Keratinocyte (primary cell): ENCODE results near the gene LRRC75B. TPM values are rescaled to one million over a fixed set of nuclear protein-coding genes. Genes with fewer than 3 reads are reported as not detected.
"Not testable (repeated sequence)": the region's sequence is repeated elsewhere in the genome, so short reads cannot be mapped to it uniquely, and the experiment has no call there.

Experiments used
- DNase-seq: peaks from one replicate; pipeline ENCODE4 v3.0.0-alpha.2; 2011; ENCODE audit warnings: low read depth, missing footprints, low spot score
- FAIRE-seq: peaks from 2 replicates; lab custom pipeline; 2011; peaks lifted over from hg19 to GRCh38; lab: Jason Lieb, UNC
- H2AFZ ChIP-seq: 2 replicates; pipeline ENCODE4 v1.6.0; 2012; ENCODE audit warnings: low read length, control low read depth, inconsistent platforms; ENCODE audit not compliant: control insufficient read depth
- H3K27ac ChIP-seq: 2 replicates; pipeline ENCODE4 v1.5.1; 2011; ENCODE audit warnings: low read length; ENCODE audit not compliant: control insufficient read depth, insufficient read depth
- H3K27me3 ChIP-seq: 3 replicates; pipeline ENCODE4 v1.6.0; 2011; ENCODE audit warnings: low read length; ENCODE audit not compliant: control insufficient read depth, insufficient read depth; ENCODE audit errors: extremely low read depth
- H3K36me3 ChIP-seq, 2 experiments: 2 replicates in 1 of 2; 3 replicates in 1 of 2; pipeline ENCODE4 v1.5.1; 2011; ENCODE audit warnings: low read length in 2 of 2, mild to moderate bottlenecking in 1 of 2; ENCODE audit not compliant: control insufficient read depth in 2 of 2, insufficient read depth in 2 of 2; ENCODE audit errors: extremely low read depth in 1 of 2
- H3K4me1 ChIP-seq: 3 replicates; pipeline ENCODE4 v1.5.1; 2011; ENCODE audit warnings: low read length; ENCODE audit not compliant: control insufficient read depth, insufficient read depth; ENCODE audit errors: extremely low read depth
- H3K4me2 ChIP-seq: 3 replicates; pipeline ENCODE4 v1.6.0; 2011; ENCODE audit warnings: low read depth, low read length; ENCODE audit not compliant: control insufficient read depth, insufficient read depth; ENCODE audit errors: extremely low read depth
- H3K4me3 ChIP-seq, 3 experiments: fragments of 200-600 bp in 1 of 3; sonication (generic) in 1 of 3; 2 replicates in 2 of 3; 3 replicates in 1 of 3; pipeline ENCODE4 v1.5.1; 2011 to 2016; ENCODE audit warnings: low read length in 3 of 3, mild to moderate bottlenecking in 3 of 3, control low read depth in 2 of 3, inconsistent platforms in 1 of 3, low read depth in 1 of 3, mixed read lengths in 1 of 3, mixed run types in 1 of 3, moderate library complexity in 1 of 3; ENCODE audit not compliant: control insufficient read depth in 2 of 3, insufficient read depth in 2 of 3; ENCODE audit errors: extremely low read depth in 1 of 3
- H3K79me2 ChIP-seq: 2 replicates; pipeline ENCODE4 v1.6.0; 2012; ENCODE audit warnings: low read length; ENCODE audit not compliant: control insufficient read depth, insufficient read depth
- H3K9ac ChIP-seq: 3 replicates; pipeline ENCODE4 v1.6.0; 2011; ENCODE audit warnings: low read length; ENCODE audit not compliant: control insufficient read depth, insufficient read depth; ENCODE audit errors: extremely low read depth
- H3K9me1 ChIP-seq: 3 replicates; pipeline ENCODE4 v1.6.0; 2011; ENCODE audit warnings: low read length; ENCODE audit not compliant: control insufficient read depth, insufficient read depth; ENCODE audit errors: extremely low read depth
- H3K9me3 ChIP-seq: 2 replicates; pipeline ENCODE4 v1.5.1; 2012; ENCODE audit warnings: low read depth, low read length; ENCODE audit not compliant: control insufficient read depth
- H4K20me1 ChIP-seq: 3 replicates; pipeline ENCODE4 v1.6.0; 2011; ENCODE audit warnings: low read length; ENCODE audit not compliant: control insufficient read depth, insufficient read depth; ENCODE audit errors: extremely low read depth
- dilution Hi-C: fragments of 300-500 bp; cut with MboI; formaldehyde crosslinking; loops from one replicate; pipeline ENCODE4 v1.7.0; 2020; ENCODE audit warnings: low sequenced_read_pairs; ENCODE audit not compliant: extremely low pct_ligation_motif_present
- polyA plus RNA-seq, 5 experiments: library from polyadenylated mRNA; depleted of rRNA in 3 of 5; stranded (reverse) in 3 of 5; stranded (forward) in 1 of 5; unstranded in 1 of 5; fragments of >200 nt; gene quantifications; 1 replicate in 1 of 5; 2 replicates in 3 of 5; 3 replicates in 1 of 5; pipeline versions ENCODE4 v1.2.1 to v1.2.3, GENCODE V29; 2011 to 2012; ENCODE audit warnings: missing spikeins in 2 of 5, low read depth in 1 of 5, low replicate concordance in 1 of 5

LRRC75B gene
- polyA plus RNA-seq, 1 donor (not counting 4 experiments of a cell fraction or from before 2014, with no cell fraction given), result 4.3 TPM

DNA sequence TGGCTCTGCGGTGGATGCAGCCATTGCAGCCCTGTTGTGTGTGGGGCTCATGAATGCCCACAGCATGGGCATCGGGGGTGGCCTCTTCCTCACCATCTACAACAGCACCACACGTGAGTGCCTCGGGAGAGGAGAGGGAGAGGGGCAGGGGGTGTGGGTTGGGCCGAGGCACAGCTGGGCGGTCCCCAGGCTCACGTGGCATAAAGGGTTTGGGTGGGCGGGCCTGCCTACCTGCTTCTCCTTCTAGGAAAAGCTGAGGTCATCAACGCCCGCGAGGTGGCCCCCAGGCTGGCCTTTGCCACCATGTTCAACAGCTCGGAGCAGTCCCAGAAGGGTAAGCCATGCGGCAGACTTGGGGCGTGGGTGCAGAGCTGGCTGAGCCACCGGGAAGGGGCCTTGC lies 21.9 kb upstream of the LRRC75B start:
- FAIRE-seq, result not testable (repeated sequence)

DNA sequence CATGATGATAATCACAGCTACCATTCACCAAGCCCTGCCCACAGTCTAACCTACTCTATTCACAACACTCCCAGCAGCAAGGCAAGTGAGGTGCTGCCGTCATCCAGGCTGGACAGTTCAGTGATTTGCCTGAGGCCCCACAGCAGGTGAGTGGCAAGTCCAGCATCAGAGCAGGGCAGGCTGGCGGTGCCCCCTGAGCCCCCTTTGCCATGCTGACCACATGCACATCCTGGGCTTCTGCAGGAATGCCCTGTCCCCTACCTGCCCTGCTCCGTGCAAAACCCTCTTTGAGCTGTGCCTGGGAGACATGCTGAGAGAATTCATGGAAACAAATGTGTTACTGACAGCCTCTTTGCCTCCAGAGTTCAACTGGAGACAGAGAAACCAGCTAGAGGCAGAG lies 17.0 kb upstream of the LRRC75B start:
- FAIRE-seq, H3K79me2 ChIP-seq, H3K36me3 ChIP-seq, H3K4me2 ChIP-seq, DNase-seq, H2AFZ ChIP-seq, H3K27ac ChIP-seq, H3K9ac ChIP-seq, H4K20me1 ChIP-seq, H3K9me1 ChIP-seq, H3K9me3 ChIP-seq, H3K4me1 ChIP-seq, H3K27me3 ChIP-seq, dilution Hi-C loops, H3K4me3 ChIP-seq: not testable (repeated sequence)

More for the DNA sequence above, 21.9 kb upstream of the LRRC75B start:
- H4K20me1 ChIP-seq, H3K4me1 ChIP-seq, DNase-seq, H2AFZ ChIP-seq, H3K9ac ChIP-seq, H3K27me3 ChIP-seq, H3K36me3 ChIP-seq, H3K9me3 ChIP-seq, H3K4me3 ChIP-seq, H3K79me2 ChIP-seq, H3K9me1 ChIP-seq, H3K4me2 ChIP-seq, H3K27ac ChIP-seq, dilution Hi-C loops: not testable (repeated sequence)

DNA sequence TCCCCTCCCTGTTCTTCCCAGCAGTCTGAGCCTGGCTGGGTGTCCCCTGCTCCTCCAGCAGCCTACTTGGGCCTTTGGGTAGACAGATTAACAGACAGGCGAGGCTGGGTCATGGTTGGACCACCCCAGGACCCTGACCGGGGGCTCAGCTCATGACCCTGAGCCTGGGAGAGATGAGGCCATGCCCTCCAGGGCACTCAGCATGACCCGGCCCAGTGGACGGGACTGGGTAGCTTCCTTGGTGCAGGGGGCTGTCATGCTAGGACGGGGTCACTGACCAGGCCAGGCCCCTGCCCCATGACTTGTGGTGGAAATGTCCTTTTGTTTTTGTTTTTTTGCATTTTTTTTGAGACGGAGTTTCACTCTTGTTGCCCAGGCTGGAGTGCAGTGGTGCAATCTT lies 15.5 kb upstream of the LRRC75B start:
- H4K20me1 ChIP-seq, H3K4me2 ChIP-seq, H3K9ac ChIP-seq, FAIRE-seq, H3K27me3 ChIP-seq, dilution Hi-C loops, H3K4me1 ChIP-seq, H2AFZ ChIP-seq, H3K79me2 ChIP-seq, H3K9me1 ChIP-seq, H3K4me3 ChIP-seq, H3K36me3 ChIP-seq, H3K9me3 ChIP-seq, H3K27ac ChIP-seq, DNase-seq: not testable (repeated sequence)

DNA sequence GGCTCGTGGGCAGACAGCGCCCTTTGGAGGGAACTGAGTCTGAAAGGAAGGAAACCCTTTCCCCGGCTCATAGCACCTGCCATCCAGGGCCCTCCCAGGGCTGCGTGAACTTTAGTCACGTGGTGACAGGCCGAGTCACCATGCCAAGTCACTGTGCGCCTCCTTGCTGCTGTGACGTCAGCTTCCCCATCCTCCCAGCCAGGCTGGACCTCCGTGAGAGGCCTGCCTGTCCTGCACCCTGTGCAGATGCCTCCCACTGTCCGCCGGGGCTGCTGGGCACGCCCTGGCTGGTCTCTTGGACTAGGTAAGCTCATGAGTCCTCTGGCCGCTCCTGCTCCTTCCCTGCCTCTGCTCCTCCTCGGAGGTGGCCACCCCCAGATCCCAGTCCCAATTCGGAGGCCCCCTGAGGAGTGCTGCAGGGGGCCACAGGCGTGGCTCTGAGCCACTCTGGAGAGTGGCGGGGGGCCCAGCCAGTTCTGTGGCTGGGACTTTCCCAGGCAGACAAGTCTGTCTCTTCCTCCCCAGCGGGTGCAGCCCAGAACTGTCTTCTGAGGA lies 14.6 kb upstream of the LRRC75B start:
- H3K9me3 ChIP-seq, H4K20me1 ChIP-seq, H3K27ac ChIP-seq, H3K79me2 ChIP-seq, H3K9ac ChIP-seq, FAIRE-seq, H3K4me2 ChIP-seq, H3K9me1 ChIP-seq, dilution Hi-C loops, DNase-seq, H2AFZ ChIP-seq, H3K27me3 ChIP-seq, H3K36me3 ChIP-seq, H3K4me1 ChIP-seq, H3K4me3 ChIP-seq: not testable (repeated sequence)

DNA sequence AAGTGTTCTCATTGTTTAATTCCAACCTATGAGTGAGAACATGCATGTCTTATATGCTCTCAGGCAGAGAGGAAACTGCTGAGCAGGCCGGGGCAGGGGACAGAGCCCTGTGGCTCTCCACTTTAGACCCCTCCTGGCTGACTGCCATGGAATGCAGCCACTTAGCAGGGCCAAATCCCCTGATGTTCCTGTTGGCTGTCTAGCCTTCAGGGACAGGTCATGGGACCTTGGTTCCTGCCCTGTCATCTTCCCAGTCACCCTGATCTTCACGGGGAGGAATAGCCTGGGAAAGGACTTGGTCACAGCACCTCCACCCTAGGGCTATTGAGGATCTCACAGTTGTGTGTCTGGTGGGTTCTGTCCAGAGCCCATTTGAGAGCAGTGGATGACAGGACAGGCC lies 13.5 kb upstream of the LRRC75B start:
- H3K4me2 ChIP-seq, H3K27ac ChIP-seq, H3K79me2 ChIP-seq, H3K4me3 ChIP-seq, H3K9ac ChIP-seq, FAIRE-seq, H3K9me1 ChIP-seq, H3K27me3 ChIP-seq, H3K36me3 ChIP-seq, H2AFZ ChIP-seq, dilution Hi-C loops, H4K20me1 ChIP-seq, DNase-seq, H3K9me3 ChIP-seq, H3K4me1 ChIP-seq: not testable (repeated sequence)
